Colonic mucosa (tissue), 4 donors: ENCODE measurements around the gene PRKN. TPM values are rescaled to one million over a fixed set of nuclear protein-coding genes. Genes with fewer than 3 reads are reported as not detected.

Experiments used
- DNase-seq: peaks from one replicate; pipeline ENCODE4 v3.0.0-alpha.2; 2020
- H3K27ac ChIP-seq: fragments of 200-600 bp; one replicate; pipeline ENCODE4 v1.8.0; 2021
- H3K27me3 ChIP-seq: fragments of 200-600 bp; one replicate; pipeline ENCODE4 v1.8.0; 2021
- H3K36me3 ChIP-seq: fragments of 200-600 bp; one replicate; pipeline ENCODE4 v1.8.0; 2021
- H3K4me1 ChIP-seq: fragments of 200-600 bp; one replicate; pipeline ENCODE4 v1.8.0; 2021; ENCODE audit warnings: mild to moderate bottlenecking
- H3K4me3 ChIP-seq: fragments of 200-600 bp; one replicate; pipeline ENCODE4 v1.8.0; 2021
- H3K9ac ChIP-seq, 2 donors: one replicate each; pipeline ENCODE4 v1.7.0; 2013; ENCODE audit warnings: control low read depth in 2 of 2, low read depth in 2 of 2, low read length in 2 of 2
- H3K9me3 ChIP-seq: fragments of 200-600 bp; one replicate; pipeline ENCODE4 v1.8.0; 2021
- intact Hi-C: fragments of 100-400 bp; cut with DNase I; formaldehyde crosslinking; loops from one replicate; pipeline ENCODE4 v1.14.1; 2022
- total RNA-seq, 2 donors: library from RNA; stranded (reverse); fragmentation: NEBNext Ultra II Directional in 1 of 2; extraction: Animal tissue kit (Norgen Biotek cat#: 25700) in 1 of 2; gene quantifications; one replicate each; pipeline ENCODE4 v1.2.1, GENCODE V29; 2021
- TF ChIP-seq, protein P1 (sequence below): fragments of 200-600 bp; IDR thresholded peaks from one replicate; pipeline ENCODE4 v1.8.0; 2022; ENCODE audit warnings: antibody characterized with exemption, mild to moderate bottlenecking
- donor health status: healthy.
- donor health status: DM: no; HTN: no; CAD: no.
- donor health status: DM: no; HTN: no; CAD: no.

PRKN gene
- total RNA-seq, 2 donors from 2014 or later: 3.7 to 8.1 TPM

DNA sequence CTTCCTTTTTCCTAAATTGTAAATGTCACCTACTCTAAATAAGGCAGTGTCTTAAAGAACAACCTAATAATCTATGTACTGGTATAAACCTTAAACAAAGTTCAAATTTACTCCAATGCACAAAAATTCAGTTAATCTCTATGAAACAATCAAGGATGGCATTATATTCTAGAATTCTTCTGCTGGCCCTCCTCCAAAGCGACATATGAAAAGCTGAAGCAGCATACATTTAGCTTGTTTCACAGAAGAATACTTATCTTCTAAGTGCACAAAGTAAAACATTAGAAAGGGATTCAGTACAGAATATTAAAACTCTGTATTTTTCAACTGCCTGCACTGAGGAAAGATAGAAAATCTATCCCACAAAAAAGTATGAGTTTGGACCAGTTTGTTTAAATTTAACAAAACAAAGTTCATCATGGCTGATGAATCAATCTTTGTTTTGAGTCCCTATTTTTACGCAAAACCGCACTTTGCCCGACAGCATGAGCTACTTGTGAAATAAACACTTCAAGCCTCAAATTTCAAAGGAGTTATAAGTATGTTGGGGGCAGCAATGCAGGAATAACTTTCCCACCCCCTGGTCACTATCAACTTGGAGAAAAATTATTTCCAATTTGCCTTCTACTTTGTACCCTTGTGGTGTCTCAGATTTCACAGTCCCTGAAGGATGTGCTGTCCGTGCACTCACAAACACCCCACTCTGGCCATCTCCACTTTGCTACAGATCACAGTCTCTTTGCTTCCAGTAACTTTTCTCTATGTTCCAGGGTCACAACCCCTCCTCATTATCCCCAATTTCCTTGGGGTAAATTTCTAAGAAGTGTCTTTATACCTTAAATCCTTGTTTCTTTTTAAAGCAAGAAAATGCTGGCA lies 238.2 kb downstream of the PRKN start:
- intact Hi-C loops: no loop called here
- no peak for DNase-seq
- Histone ChIP-seq H3K9ac (no peak overlapping the region), H3K27me3 (no peaks in the 10 kb centered on the region), H3K4me1 (no peaks in the 10 kb centered on the region), H3K27ac (no peak overlapping the region), H3K4me3 (no peak overlapping the region), H3K9me3 (no peaks in the 10 kb centered on the region), H3K36me3 (no peaks in the 10 kb centered on the region)
- TF ChIP-seq, protein P1, sequence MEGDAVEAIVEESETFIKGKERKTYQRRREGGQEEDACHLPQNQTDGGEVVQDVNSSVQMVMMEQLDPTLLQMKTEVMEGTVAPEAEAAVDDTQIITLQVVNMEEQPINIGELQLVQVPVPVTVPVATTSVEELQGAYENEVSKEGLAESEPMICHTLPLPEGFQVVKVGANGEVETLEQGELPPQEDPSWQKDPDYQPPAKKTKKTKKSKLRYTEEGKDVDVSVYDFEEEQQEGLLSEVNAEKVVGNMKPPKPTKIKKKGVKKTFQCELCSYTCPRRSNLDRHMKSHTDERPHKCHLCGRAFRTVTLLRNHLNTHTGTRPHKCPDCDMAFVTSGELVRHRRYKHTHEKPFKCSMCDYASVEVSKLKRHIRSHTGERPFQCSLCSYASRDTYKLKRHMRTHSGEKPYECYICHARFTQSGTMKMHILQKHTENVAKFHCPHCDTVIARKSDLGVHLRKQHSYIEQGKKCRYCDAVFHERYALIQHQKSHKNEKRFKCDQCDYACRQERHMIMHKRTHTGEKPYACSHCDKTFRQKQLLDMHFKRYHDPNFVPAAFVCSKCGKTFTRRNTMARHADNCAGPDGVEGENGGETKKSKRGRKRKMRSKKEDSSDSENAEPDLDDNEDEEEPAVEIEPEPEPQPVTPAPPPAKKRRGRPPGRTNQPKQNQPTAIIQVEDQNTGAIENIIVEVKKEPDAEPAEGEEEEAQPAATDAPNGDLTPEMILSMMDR: no peak

DNA sequence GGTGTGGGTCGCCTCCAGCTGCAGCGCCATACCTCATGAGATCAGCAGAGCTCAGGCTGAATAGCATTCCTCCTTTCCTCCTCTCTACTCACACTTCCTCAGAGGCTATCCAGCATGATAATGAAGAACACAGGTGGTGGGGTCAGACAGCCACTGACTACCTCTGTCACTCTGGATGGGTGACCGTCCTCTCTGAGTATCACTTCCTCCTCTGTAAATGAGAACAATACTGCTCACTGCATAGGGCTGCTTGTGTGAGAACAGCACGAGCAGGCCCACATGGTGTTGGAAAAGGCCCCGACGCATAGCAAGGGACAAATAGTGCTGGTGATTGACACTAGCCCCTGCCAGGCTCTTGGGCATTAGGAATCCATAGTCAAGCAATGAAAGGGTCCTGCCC lies 239.1 kb downstream of the PRKN start:
- no peaks in the 10 kb centered on the region for H3K4me1 ChIP-seq
- no peak for DNase-seq
- H3K27ac ChIP-seq: no peak overlapping the region
- no peaks in the 10 kb centered on the region for H3K27me3 ChIP-seq
- H3K4me3 ChIP-seq: no peak overlapping the region
- no peaks in the 10 kb centered on the region for H3K9me3 ChIP-seq
- intact Hi-C loops: no loop called here
- TF ChIP-seq, protein P1: no peak
- H3K36me3 ChIP-seq: no peaks in the 10 kb centered on the region
- H3K9ac ChIP-seq: no peak overlapping the region

DNA sequence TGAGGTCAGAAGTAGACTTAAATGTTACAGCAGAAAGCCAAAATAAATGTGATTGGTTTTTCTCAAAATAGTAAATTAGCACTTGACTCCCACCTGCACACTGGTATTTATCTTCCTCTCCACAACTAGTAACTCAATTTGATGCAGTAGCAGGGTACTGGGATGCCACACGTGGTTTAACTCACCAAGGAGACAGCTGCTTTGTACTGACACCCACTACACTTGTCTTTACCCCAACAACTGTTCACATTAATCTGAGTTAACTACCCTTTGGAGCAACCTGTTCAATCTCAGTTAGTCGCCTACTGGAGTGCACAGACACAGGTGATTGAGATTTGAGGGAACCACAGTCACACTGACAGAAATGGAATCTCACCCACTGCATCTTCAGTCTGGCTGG lies 242.1 kb downstream of the PRKN start:
- Histone ChIP-seq H3K4me1 (no peaks in the 10 kb centered on the region), H3K27me3 (no peaks in the 10 kb centered on the region), H3K36me3 (no peaks in the 10 kb centered on the region), H3K4me3 (no peak overlapping the region), H3K9ac (no peak overlapping the region), H3K9me3 (no peaks in the 10 kb centered on the region), H3K27ac (no peak overlapping the region)
- intact Hi-C loops: no loop called here
- TF ChIP-seq, protein P1: no peak
- DNase-seq: no peak

DNA sequence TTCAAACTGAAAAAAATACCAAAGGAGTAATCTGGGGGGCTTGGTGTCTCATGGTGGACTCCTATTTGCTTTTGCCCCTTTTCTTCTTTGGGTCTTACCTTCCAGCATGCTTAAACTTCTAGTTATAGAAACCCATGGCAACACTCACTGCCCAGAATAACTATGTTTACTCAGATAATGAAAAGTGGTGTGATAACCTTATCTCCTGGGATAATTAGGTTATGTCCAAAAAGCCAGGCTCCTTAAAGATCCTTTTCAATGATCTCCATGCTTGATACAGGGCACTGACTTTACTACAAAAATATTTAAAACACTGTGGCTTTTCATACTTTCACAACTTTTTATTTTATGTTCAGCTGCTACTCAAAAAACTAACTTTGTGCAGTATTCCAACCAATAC lies 245.6 kb downstream of the PRKN start:
- no peaks in the 10 kb centered on the region for H3K27me3 ChIP-seq
- TF ChIP-seq, protein P1: no peak
- no peak overlapping the region for H3K27ac ChIP-seq
- no peaks in the 10 kb centered on the region for H3K4me1 ChIP-seq
- DNase-seq: no peak
- H3K4me3 ChIP-seq: no peak overlapping the region
- H3K9ac ChIP-seq: no peak overlapping the region
- intact Hi-C loops: no loop called here
- no peaks in the 10 kb centered on the region for H3K36me3 ChIP-seq
- H3K9me3 ChIP-seq: no peaks in the 10 kb centered on the region

DNA sequence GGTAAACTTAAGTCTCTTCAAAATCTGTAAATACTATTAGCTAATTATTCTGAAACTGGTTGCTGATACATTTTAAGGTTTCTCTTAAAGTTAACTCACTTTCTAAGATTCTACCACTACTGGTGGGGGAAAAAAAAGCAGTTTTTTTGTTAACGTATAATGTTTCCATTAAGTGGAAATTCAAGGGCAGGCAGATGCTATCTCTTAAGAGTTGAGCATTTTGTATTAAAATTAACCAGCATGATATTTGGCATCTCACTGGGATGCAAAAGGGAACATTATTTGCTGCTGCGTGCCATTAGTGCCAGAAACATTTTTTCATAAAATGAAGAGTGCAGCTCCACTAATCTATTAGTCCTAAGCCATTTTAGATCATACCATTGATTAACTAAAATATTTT lies 246.2 kb downstream of the PRKN start:
- H3K4me1 ChIP-seq: no peaks in the 10 kb centered on the region
- DNase-seq: no peak
- no peaks in the 10 kb centered on the region for H3K36me3 ChIP-seq
- intact Hi-C loops: no loop called here
- H3K27ac ChIP-seq: no peak overlapping the region
- no peak overlapping the region for H3K9ac ChIP-seq
- TF ChIP-seq, protein P1: no peak
- no peaks in the 10 kb centered on the region for H3K9me3 ChIP-seq
- H3K27me3 ChIP-seq: no peaks in the 10 kb centered on the region
- H3K4me3 ChIP-seq: no peak overlapping the region
